GM19240 (cell line): ENCODE data around the gene KCNK7.
"Not testable (repeated sequence)": the region's sequence is repeated elsewhere in the genome, so short reads cannot be mapped to it uniquely, and the experiment has no call there.

Experiments
- DNase-seq: peaks from one replicate; pipeline ENCODE4 v3.0.0; 2011; ENCODE audit warnings: low spot score; ENCODE audit not compliant: insufficient read length

KCNK7 gene

GRCh38 chr11:65574811-65575567 is 20.6 kb downstream of the KCNK7 start:
- DNase-seq: no peak

- DNase-seq: peak; percentile 98
Measured at GRCh38 chr11:65574109-65574810, 21.3 kb downstream of the KCNK7 start.

GRCh38 chr11:65573391-65574079 is 22.1 kb downstream of the KCNK7 start:
- no peak for DNase-seq

- peak; percentile 75 for DNase-seq
Measured at GRCh38 chr11:65572356-65573051, 23.1 kb downstream of the KCNK7 start, which contains the start of gene FAM89B. TSS of gene FAM89B (plus strand) at chr11:65572538. CDS start at chr11:65572670, 132 bp downstream.

- DNase-seq: no peak
Measured at GRCh38 chr11:65571940-65572339, 23.7 kb downstream of the KCNK7 start.

- DNase-seq: no peak
Measured at GRCh38 chr11:65571420-65571819, 24.2 kb downstream of the KCNK7 start.

- peak; percentile 98 for DNase-seq
Measured at GRCh38 chr11:65569973-65570918, 25.4 kb downstream of the KCNK7 start, which contains the start of gene ZNRD2. TSS of gene ZNRD2 (plus strand) at chr11:65570477. CDS start at chr11:65570492, 15 bp downstream.

GRCh38 chr11:65569164-65569972 is 26.2 kb downstream of the KCNK7 start:
- no peak for DNase-seq

GRCh38 chr11:65565624-65566453 is 29.8 kb downstream of the KCNK7 start:
- no peak for DNase-seq

GRCh38 chr11:65564879-65565559 is 30.6 kb downstream of the KCNK7 start:
- not testable (repeated sequence) for DNase-seq

GRCh38 chr11:65563601-65564000 is 32.0 kb downstream of the KCNK7 start:
- DNase-seq: no peak

- DNase-seq: no peak
Measured at GRCh38 chr11:65562788-65563187, 32.8 kb downstream of the KCNK7 start.

GRCh38 chr11:65562020-65562419 is 33.6 kb downstream of the KCNK7 start:
- no peak for DNase-seq

GRCh38 chr11:65560555-65561418 is 34.8 kb downstream of the KCNK7 start:
- DNase-seq: no peak

- DNase-seq: no peak
Measured at GRCh38 chr11:65559951-65560537, 35.6 kb downstream of the KCNK7 start.

- DNase-seq: no peak
Measured at GRCh38 chr11:65559535-65559934, 36.1 kb downstream of the KCNK7 start.
